ENCODE data around the gene DHRS3. TPM values are rescaled to one million over a fixed set of nuclear protein-coding genes. Genes with fewer than 3 reads are reported as not detected.

Gene DHRS3
- total RNA-seq, 1 experiment from 2014 or later = 154 TPM

GRCh38 chr1:12601700-12602658, 16.0 kb downstream of the DHRS3 start:
- Histone ChIP-seq H3K9me3 (ENCODE audit: insufficient read depth, low read depth) (no peaks in the 10 kb centered on the region), H3K4me1 (replicated peaks; ENCODE audit: insufficient read depth) (peaks cover 79% of the 10 kb centered on the region), H3K4me2 (no peak overlapping the region; the same call in none of the 2 replicates), H3K27ac (peak overlapping the region; percentile 1; the same call in 1 of the 2 replicates), H3K9me2 (ENCODE audit: insufficient read depth) (no peaks in the 10 kb centered on the region), H3K79me2 (ENCODE audit: low read depth) (peaks cover 88% of the 10 kb centered on the region), H3K36me3 (ENCODE audit: low read depth) (peaks cover 23% of the 10 kb centered on the region), H3K27me3 (ENCODE audit: insufficient read depth, low read depth) (no peaks in the 10 kb centered on the region), H2AFZ (no peak overlapping the region), H4K20me1 (ENCODE audit: insufficient read depth) (no peaks in the 10 kb centered on the region), H3F3A (ENCODE audit: insufficient read depth, low read depth) (peaks cover 67% of the 10 kb centered on the region), H3K4me3 (no peak overlapping the region)
- ChIA-PET POLR2A (ENCODE audit: unreplicated experiment) (interaction anchor here (0.6 kb wide), 1 partner anchor 13 kb away, joined by 5 read pairs; no protein-coding TSS in a partner anchor), CTCF (no interaction called here)
- no peak for TF ChIP-seq CTCF (conservative IDR thresholded peaks at IDR 0.05)
- TF ChIP-seq EZH2 (IDR thresholded peaks at IDR 0.05; ENCODE audit: low read depth) = no peak
- DNase-seq = no peak
- intact Hi-C loops (cut with micrococcal nuclease; ENCODE audit: unreplicated experiment) = no loop called here
- BruUV-seq (replicated peaks) = no TSS peak

- peaks cover 23% of the 10 kb centered on the region for H3K36me3 ChIP-seq (ENCODE audit: low read depth)
- H3K4me2 ChIP-seq = no peak overlapping the region
- H3K4me1 ChIP-seq (replicated peaks; ENCODE audit: insufficient read depth) = peaks cover 85% of the 10 kb centered on the region
- H3K9me3 ChIP-seq (ENCODE audit: insufficient read depth, low read depth) = no peaks in the 10 kb centered on the region
- H3F3A ChIP-seq (ENCODE audit: insufficient read depth, low read depth) = peaks cover 69% of the 10 kb centered on the region
- no peak for DNase-seq
- ChIA-PET CTCF (interaction anchor here (1.0 kb wide), 1 partner anchor 18 kb away, joined by 3 read pairs; the partner anchor contains the start of gene DHRS3), POLR2A (ENCODE audit: unreplicated experiment) (interaction anchor here (0.6 kb wide), 1 partner anchor 14 kb away, joined by 5 read pairs; no protein-coding TSS in a partner anchor)
- intact Hi-C loops (cut with micrococcal nuclease; ENCODE audit: unreplicated experiment) = no loop called here
- peaks cover 87% of the 10 kb centered on the region for H3K79me2 ChIP-seq (ENCODE audit: low read depth)
- H3K27ac ChIP-seq = peak overlapping the region; percentile 32
- H3K4me3 ChIP-seq = no peak overlapping the region
- no peak for TF ChIP-seq EZH2 (IDR thresholded peaks at IDR 0.05; ENCODE audit: low read depth)
- 0 out of 2 replicates have a peak, but pooled peaks have one; percentile 32 for TF ChIP-seq CTCF (conservative IDR thresholded peaks at IDR 0.05)
- H3K27me3 ChIP-seq (ENCODE audit: insufficient read depth, low read depth) = no peaks in the 10 kb centered on the region
- BruUV-seq (replicated peaks) = no TSS peak
- no peak overlapping the region for H2AFZ ChIP-seq
- no peaks in the 10 kb centered on the region for H3K9me2 ChIP-seq (ENCODE audit: insufficient read depth)
- H4K20me1 ChIP-seq (ENCODE audit: insufficient read depth) = no peaks in the 10 kb centered on the region
These were observed 17.0 kb downstream of the DHRS3 start for GRCh38 chr1:12600880-12601633.

- peaks cover 83% of the 10 kb centered on the region for H3K4me1 ChIP-seq (replicated peaks; ENCODE audit: insufficient read depth)
- H3K79me2 ChIP-seq (ENCODE audit: low read depth) = peaks cover 82% of the 10 kb centered on the region
- H3K9me2 ChIP-seq (ENCODE audit: insufficient read depth) = no peaks in the 10 kb centered on the region
- H3K4me3 ChIP-seq = no peak overlapping the region
- H3K36me3 ChIP-seq (ENCODE audit: low read depth) = peaks cover 23% of the 10 kb centered on the region
- no peaks in the 10 kb centered on the region for H3K27me3 ChIP-seq (ENCODE audit: insufficient read depth, low read depth)
- H3F3A ChIP-seq (ENCODE audit: insufficient read depth, low read depth) = peaks cover 63% of the 10 kb centered on the region
- BruUV-seq (replicated peaks) = no TSS peak
- H3K27ac ChIP-seq = peak overlapping the region; percentile 100
- no peak overlapping the region for H2AFZ ChIP-seq
- intact Hi-C loops (cut with micrococcal nuclease; ENCODE audit: unreplicated experiment) = no loop called here
- no peaks in the 10 kb centered on the region for H4K20me1 ChIP-seq (ENCODE audit: insufficient read depth)
- H3K4me2 ChIP-seq = no peak overlapping the region
- TF ChIP-seq EZH2 (IDR thresholded peaks at IDR 0.05; ENCODE audit: low read depth) (no peak), CTCF (conservative IDR thresholded peaks at IDR 0.05) (no peak)
- no peaks in the 10 kb centered on the region for H3K9me3 ChIP-seq (ENCODE audit: insufficient read depth, low read depth)
- ChIA-PET POLR2A (ENCODE audit: unreplicated experiment) (interaction anchor here (0.6 kb wide), 1 partner anchor 11 kb away, joined by 3 read pairs; no protein-coding TSS in a partner anchor), CTCF (interaction anchor here (1.0 kb wide), 1 partner anchor 18 kb away, joined by 3 read pairs; the partner anchor contains the start of gene DHRS3)
- DNase-seq = no peak
These were observed 17.7 kb downstream of the DHRS3 start for GRCh38 chr1:12600335-12600734.

All from PC-9 (cell line).